ENCODE data around the gene SLC4A8. TPM values are rescaled to one million over a fixed set of nuclear protein-coding genes. Genes with fewer than 3 reads are reported as not detected.

SLC4A8 gene
- total RNA-seq, 4 donors from 2014 or later, result 0.46 to 1.7 (median 0.90) TPM

DNA sequence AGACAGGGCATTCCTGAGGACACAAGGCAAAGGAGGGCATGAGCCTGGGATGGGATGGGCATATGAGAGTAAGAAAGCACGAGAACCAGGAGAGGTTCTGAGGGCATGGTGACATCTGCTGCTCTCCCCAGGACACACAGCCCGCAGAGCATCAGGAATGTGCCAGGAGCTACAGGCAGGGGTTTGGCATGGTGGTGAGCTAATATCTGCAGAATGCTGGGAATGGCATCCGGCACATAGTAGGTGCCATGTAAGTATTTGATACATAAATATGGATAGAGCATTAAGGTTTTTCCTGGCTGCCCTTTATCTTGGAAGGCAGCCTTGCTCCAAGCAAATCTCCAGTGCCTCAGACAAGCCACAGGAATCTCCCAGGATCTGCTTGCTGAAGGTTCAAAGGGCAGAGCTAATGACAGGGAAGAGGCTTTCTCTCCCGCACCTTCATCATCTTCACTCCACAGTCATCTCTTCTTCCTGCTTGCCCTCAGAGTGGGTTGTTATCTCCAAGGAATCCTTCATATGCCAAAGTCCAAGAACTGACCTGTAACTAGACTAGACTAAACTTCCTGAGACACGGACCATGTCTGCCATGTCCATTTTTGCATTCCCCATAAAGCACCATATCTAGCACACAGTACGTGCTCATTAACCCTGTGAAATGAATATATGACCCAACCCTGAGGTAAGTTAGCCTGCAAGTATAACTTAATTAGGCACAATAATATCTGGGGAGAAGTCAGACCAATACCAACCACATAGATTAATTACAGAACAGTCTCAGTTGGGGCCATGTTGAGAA lies 104.4 kb downstream of the SLC4A8 start:
- H3K4me1 ChIP-seq, result peaks cover 0 to 4% (median 0%) of the 10 kb centered on the region in 4 donors
- H3K9me3 ChIP-seq, result no peaks in the 10 kb centered on the region
- H3K36me3 ChIP-seq, result no peaks in the 10 kb centered on the region
- peaks cover 0 to 29% (median 0%) of the 10 kb centered on the region in 4 donors for H3K27me3 ChIP-seq
- no peak for TF ChIP-seq POLR2A (IDR thresholded peaks at IDR 0.05; ENCODE audit: low read depth)
- TF ChIP-seq POLR2AphosphoS5 (IDR thresholded peaks at IDR 0.05), result no peak
- TF ChIP-seq, protein P1, sequence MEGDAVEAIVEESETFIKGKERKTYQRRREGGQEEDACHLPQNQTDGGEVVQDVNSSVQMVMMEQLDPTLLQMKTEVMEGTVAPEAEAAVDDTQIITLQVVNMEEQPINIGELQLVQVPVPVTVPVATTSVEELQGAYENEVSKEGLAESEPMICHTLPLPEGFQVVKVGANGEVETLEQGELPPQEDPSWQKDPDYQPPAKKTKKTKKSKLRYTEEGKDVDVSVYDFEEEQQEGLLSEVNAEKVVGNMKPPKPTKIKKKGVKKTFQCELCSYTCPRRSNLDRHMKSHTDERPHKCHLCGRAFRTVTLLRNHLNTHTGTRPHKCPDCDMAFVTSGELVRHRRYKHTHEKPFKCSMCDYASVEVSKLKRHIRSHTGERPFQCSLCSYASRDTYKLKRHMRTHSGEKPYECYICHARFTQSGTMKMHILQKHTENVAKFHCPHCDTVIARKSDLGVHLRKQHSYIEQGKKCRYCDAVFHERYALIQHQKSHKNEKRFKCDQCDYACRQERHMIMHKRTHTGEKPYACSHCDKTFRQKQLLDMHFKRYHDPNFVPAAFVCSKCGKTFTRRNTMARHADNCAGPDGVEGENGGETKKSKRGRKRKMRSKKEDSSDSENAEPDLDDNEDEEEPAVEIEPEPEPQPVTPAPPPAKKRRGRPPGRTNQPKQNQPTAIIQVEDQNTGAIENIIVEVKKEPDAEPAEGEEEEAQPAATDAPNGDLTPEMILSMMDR (IDR thresholded peaks at IDR 0.05), result no peak
- TF ChIP-seq EP300 (IDR thresholded peaks at IDR 0.05), result no peak
- intact Hi-C loops (cut with DNase I), result no loop called here
- DNase-seq (ENCODE audit: extremely low spot score), result no peak
- WGBS, result 83% methylated on average over 6 of the region's 6 CpGs
- no peak overlapping the region for H3K4me3 ChIP-seq
- H3K27ac ChIP-seq (replicated peaks in 1 of 4), result no peak overlapping the region

DNA sequence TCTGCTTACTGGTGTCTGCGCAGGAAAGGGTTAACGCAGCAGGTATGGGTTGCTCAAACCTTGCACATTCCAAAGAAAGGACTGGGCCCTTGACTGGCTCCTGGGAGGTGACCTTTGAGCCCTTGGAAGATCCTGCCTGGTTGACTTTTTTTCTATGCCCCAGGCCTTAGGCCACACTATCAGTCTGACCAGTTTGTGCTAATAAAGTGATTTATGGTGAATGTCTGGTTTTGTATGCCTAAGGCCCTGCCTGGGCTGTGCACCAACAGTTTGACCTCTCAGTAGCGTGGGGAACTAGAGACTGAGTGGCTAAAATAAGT lies 105.0 kb downstream of the SLC4A8 start:
- TF ChIP-seq POLR2A (IDR thresholded peaks at IDR 0.05; ENCODE audit: low read depth) (no peak), POLR2AphosphoS5 (IDR thresholded peaks at IDR 0.05) (no peak), EP300 (IDR thresholded peaks at IDR 0.05) (no peak)
- TF ChIP-seq, protein P1 (IDR thresholded peaks at IDR 0.05), result no peak
- WGBS, result 97% methylated on average over 3 of the region's 3 CpGs
- Histone ChIP-seq H3K27ac (replicated peaks in 1 of 4) (no peak overlapping the region), H3K36me3 (no peaks in the 10 kb centered on the region), H3K27me3 (peaks cover 0 to 30% (median 0%) of the 10 kb centered on the region in 4 donors), H3K9me3 (no peaks in the 10 kb centered on the region), H3K4me3 (no peak overlapping the region), H3K4me1 (peaks cover 0 to 4% (median 0%) of the 10 kb centered on the region in 4 donors)
- DNase-seq (ENCODE audit: extremely low spot score), result no peak
- intact Hi-C loops (cut with DNase I), result no loop called here

DNA sequence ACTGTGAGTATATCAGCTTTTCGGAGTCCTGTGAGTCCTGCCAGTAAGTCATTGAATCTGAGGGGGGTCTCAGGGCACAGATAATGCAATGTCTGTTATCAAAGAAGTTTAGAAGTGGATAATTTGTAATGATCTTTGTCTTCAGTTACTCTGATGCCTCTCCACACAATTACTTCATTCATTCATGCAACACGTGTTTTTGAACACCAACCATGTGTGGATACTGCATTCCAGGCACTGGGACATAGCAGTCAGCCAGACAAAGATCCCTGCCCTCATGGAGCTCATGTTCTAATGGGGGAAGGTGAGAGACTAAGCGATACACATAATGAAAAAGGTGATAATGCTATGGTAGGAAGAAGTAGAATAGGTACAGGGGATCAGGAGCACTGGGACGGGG lies 105.6 kb downstream of the SLC4A8 start:
- H3K27ac ChIP-seq (replicated peaks in 1 of 4), result no peak overlapping the region
- no peak overlapping the region for H3K4me3 ChIP-seq
- intact Hi-C loops (cut with DNase I), result loop anchor here (5.0 kb wide), 1 partner anchor 108 kb away; the partner anchor contains the start of gene SLC4A8
- peaks cover 0 to 35% (median under 1%) of the 10 kb centered on the region in 4 donors for H3K27me3 ChIP-seq
- H3K4me1 ChIP-seq, result peaks cover 0 to 4% (median 0%) of the 10 kb centered on the region in 4 donors
- TF ChIP-seq, protein P1 (IDR thresholded peaks at IDR 0.05), result no peak
- TF ChIP-seq EP300 (IDR thresholded peaks at IDR 0.05) (no peak), POLR2AphosphoS5 (IDR thresholded peaks at IDR 0.05) (no peak), POLR2A (IDR thresholded peaks at IDR 0.05; ENCODE audit: low read depth) (no peak)
- DNase-seq (ENCODE audit: extremely low spot score), result no peak
- WGBS, result 80% methylated on average over 4 of the region's 4 CpGs
- no peaks in the 10 kb centered on the region for H3K9me3 ChIP-seq
- H3K36me3 ChIP-seq, result no peaks in the 10 kb centered on the region

DNA sequence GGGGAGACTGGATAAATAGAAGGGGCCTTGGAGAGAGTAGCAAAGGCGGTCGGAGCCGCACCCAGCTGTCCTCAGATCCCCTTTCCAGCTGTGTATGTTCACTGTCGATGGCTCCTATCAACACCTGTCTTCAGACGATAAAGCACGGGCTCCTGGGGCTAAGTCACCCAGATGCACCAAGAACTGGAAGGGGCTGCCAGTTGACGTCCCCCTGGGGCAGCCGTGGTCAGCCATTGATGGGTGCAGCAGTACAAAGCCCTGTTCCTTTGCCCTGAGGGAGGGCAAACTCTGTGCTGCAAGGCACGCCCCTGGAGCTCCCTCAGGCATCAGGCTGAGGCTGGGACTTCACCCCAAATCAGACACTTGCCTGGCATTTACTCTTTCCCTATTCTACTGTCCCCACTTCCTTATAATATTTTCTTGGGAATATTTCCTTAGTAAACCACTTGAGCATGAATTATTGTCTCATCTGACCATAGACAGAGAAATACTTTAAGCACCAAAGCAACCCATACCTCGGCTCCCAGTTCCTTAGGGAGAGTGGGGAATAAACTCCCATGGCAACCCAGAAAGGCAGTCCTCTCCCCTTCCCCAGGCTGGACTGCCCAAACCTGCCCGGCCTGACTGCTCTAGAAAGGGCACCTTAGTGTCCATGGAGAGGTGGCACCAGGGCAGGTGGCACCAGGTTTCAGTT lies 106.8 kb downstream of the SLC4A8 start:
- H3K27ac ChIP-seq (replicated peaks in 1 of 4), result no peak overlapping the region
- no peaks in the 10 kb centered on the region for H3K36me3 ChIP-seq
- H3K4me3 ChIP-seq, result no peak overlapping the region
- no peak for TF ChIP-seq EP300 (IDR thresholded peaks at IDR 0.05)
- DNase-seq (ENCODE audit: extremely low spot score), result no peak
- peaks cover 0 to 4% (median 0%) of the 10 kb centered on the region in 4 donors for H3K4me1 ChIP-seq
- H3K9me3 ChIP-seq, result no peaks in the 10 kb centered on the region
- peaks cover 0 to 41% (median 3%) of the 10 kb centered on the region in 4 donors for H3K27me3 ChIP-seq
- 52% methylated on average over 11 of the region's 11 CpGs for WGBS
- intact Hi-C loops (cut with DNase I), result loop anchor here (5.0 kb wide), 1 partner anchor 109 kb away; the partner anchor contains the start of gene SLC4A8

DNA sequence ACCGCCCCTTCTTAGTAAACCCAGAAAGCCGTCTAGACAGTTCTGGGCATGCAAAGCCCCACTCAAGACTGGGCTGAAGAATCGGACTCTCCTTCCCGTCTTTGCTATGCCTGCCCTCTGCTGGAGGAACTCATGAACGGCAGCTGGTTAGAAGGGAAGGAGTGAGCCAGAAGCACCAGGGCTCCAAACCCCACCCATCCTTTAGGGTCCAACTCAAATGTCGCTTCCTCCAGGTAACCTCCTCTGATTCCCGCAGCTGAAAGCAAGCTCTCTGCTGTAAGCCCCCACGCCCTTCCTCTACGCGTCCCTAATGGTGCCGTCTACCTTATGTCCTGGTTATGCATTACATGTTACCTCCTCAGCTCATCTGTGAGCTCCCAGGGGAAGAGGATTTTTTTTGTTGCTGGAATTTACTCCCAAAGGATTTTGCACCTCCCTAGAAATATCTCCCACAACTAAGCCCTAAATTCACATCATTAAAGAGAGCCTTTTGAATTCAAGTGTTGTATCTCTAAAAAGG lies 107.4 kb downstream of the SLC4A8 start:
- H3K27me3 ChIP-seq, result peaks cover 0 to 46% (median 3%) of the 10 kb centered on the region in 4 donors
- no peaks in the 10 kb centered on the region for H3K9me3 ChIP-seq
- intact Hi-C loops (cut with DNase I), result loop anchor here (5.0 kb wide), 1 partner anchor 110 kb away; the partner anchor contains the start of gene SLC4A8
- no peak for DNase-seq (ENCODE audit: extremely low spot score)
- WGBS, result 6% methylated on average over 11 of the region's 11 CpGs
- no peak overlapping the region for H3K27ac ChIP-seq (replicated peaks in 1 of 4)
- H3K4me1 ChIP-seq, result peaks cover 0 to 4% (median 0%) of the 10 kb centered on the region in 4 donors
- H3K4me3 ChIP-seq, result no peak overlapping the region
- H3K36me3 ChIP-seq, result no peaks in the 10 kb centered on the region
- TF ChIP-seq POLR2A (IDR thresholded peaks at IDR 0.05; ENCODE audit: low read depth) (no peak), EP300 (IDR thresholded peaks at IDR 0.05) (no peak), POLR2AphosphoS5 (IDR thresholded peaks at IDR 0.05) (no peak)
- TF ChIP-seq, protein P1 (IDR thresholded peaks at IDR 0.05), result peak; percentile 76 to 93 (median 79)
